ENCODE data around the gene MBLAC1.

DNA sequence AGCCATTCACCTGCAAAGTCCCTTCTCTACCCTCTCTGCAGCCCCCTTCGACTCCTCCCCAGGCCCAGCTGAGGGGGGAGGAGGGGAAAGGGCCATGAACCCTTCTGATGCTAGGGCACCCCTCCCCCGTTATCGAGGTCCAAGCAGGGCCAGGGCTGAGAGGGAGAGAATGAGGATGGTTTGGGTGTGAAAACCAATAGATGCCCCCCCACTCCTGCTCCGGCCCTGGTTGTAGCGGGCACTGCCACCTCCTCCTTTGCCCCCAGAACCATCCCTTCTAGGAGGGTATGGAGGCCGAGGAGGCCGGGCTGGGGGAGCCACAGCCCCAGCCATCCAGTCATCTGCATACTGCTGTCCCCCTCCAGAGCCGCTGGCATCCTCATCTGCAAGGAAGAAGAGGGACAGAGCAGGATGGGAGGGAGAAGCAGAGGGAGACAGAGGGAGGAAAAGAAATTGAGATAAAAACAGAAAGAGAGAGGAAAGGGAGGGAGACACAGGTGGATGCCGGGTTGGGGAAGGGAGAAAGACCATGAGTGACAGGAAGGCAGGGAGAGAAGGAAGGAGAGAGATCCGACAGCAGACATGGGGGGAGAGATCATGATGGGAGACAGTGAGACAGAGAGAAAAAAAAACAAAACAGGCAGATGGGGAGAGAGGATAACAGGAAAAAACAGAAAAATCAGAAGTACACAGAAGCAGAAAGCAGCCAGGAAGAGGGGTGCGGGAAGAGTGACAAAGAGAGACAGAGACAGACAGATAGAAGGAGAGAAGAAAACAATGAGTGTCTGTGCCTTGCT lies 43.5 kb downstream of the MBLAC1 start:
- TF ChIP-seq CTCF (IDR thresholded peaks at IDR 0.05) (no peak), ZFX (IDR thresholded peaks at IDR 0.05; ENCODE audit: borderline replicate concordance) (no peak)
